KMS-11 (cell line): ENCODE results near the gene GTF2H1.

ENCODE experiments used
- H2AFZ ChIP-seq: fragments of 200-600 bp; sonication (generic); 2 replicates; pipeline ENCODE4 v1.6.1; 2016; ENCODE audit warnings: antibody characterized with exemption, mixed run types, low read depth
- H3K27ac ChIP-seq: fragments of 200-600 bp; sonication (generic); 2 replicates; pipeline ENCODE4 v1.6.1; 2016; ENCODE audit warnings: mild to moderate bottlenecking, mixed run types
- H3K27me3 ChIP-seq: fragments of 200-600 bp; sonication (generic); 2 replicates; pipeline ENCODE4 v1.6.1; 2017; ENCODE audit warnings: mild to moderate bottlenecking, low read depth, mixed run types, moderate library complexity; ENCODE audit not compliant: insufficient read depth
- H3K36me3 ChIP-seq: fragments of 200-600 bp; sonication (generic); 2 replicates; pipeline ENCODE4 v1.6.1; 2017; ENCODE audit warnings: mild to moderate bottlenecking, mixed run types; ENCODE audit not compliant: insufficient read depth
- H3K4me1 ChIP-seq: fragments of 200-600 bp; sonication (generic); 2 replicates; pipeline ENCODE4 v1.6.1; 2016; ENCODE audit warnings: mild to moderate bottlenecking, low read depth, mixed run types; ENCODE audit not compliant: poor library complexity, severe bottlenecking
- H3K4me2 ChIP-seq: fragments of 200-600 bp; sonication (generic); 2 replicates; pipeline ENCODE4 v1.7.0; 2016; ENCODE audit warnings: mild to moderate bottlenecking, mixed run types
- H3K4me3 ChIP-seq: fragments of 200-600 bp; sonication (generic); IDR thresholded peaks from 2 replicates; pipeline ENCODE4 v1.6.1; 2017; ENCODE audit warnings: low read depth, low read length, mixed read lengths; ENCODE audit not compliant: insufficient read depth
- H3K79me2 ChIP-seq: fragments of 200-600 bp; sonication (generic); 2 replicates; pipeline ENCODE4 v1.6.1; 2016; ENCODE audit warnings: low read depth, mixed run types; ENCODE audit not compliant: insufficient read depth
- H3K9ac ChIP-seq: fragments of 200-600 bp; sonication (generic); 2 replicates; pipeline ENCODE4 v1.6.1; 2016; ENCODE audit warnings: mild to moderate bottlenecking, mixed run types
- H4K20me1 ChIP-seq: fragments of 200-600 bp; sonication (generic); 2 replicates; pipeline ENCODE4 v1.6.1; 2016; ENCODE audit warnings: mild to moderate bottlenecking, mixed run types; ENCODE audit not compliant: insufficient read depth
- CTCF ChIP-seq: fragments of 200-600 bp; sonication (generic); conservative IDR thresholded peaks from 2 replicates; pipeline ENCODE4 v1.6.1; 2017; ENCODE audit warnings: low read depth, mild to moderate bottlenecking, antibody characterized with exemption, low read length, moderate library complexity, mixed read lengths

Gene GTF2H1

GRCh38 chr11:18313965-18314763, 8.2 kb upstream of the GTF2H1 start:
- peaks cover 14% of the 10 kb centered on the region; the same call in 1 of the 2 replicates for H3K79me2 ChIP-seq

GRCh38 chr11:18314784-18315523, 7.4 kb upstream of the GTF2H1 start:
- Histone ChIP-seq H3K4me1 (peaks cover 7% of the 10 kb centered on the region), H3K36me3 (no peaks in the 10 kb centered on the region), H3K4me2 (no peak overlapping the region), H3K4me3 (no peak overlapping the region), H3K27me3 (no peaks in the 10 kb centered on the region), H3K9ac (no peak overlapping the region), H2AFZ (no peak overlapping the region), H3K27ac (no peak overlapping the region), H4K20me1 (no peaks in the 10 kb centered on the region), H3K79me2 (peaks cover 21% of the 10 kb centered on the region; the same call in 1 of the 2 replicates)
- TF ChIP-seq CTCF: no peak

More at GRCh38 chr11:18313965-18314763, 8.2 kb upstream of the GTF2H1 start:
- no peaks in the 10 kb centered on the region for H3K36me3 ChIP-seq
- no peak for TF ChIP-seq CTCF
- H3K4me2 ChIP-seq: no peak overlapping the region
- H3K4me1 ChIP-seq: no peaks in the 10 kb centered on the region
- no peak overlapping the region for H3K9ac ChIP-seq
- no peak overlapping the region for H3K27ac ChIP-seq
- no peak overlapping the region for H2AFZ ChIP-seq
- no peaks in the 10 kb centered on the region for H3K27me3 ChIP-seq
- no peak overlapping the region for H3K4me3 ChIP-seq
- no peaks in the 10 kb centered on the region for H4K20me1 ChIP-seq

GRCh38 chr11:18315893-18316292, 6.5 kb upstream of the GTF2H1 start:
- Histone ChIP-seq H3K27ac (no peak overlapping the region), H4K20me1 (no peaks in the 10 kb centered on the region), H3K9ac (no peak overlapping the region), H3K27me3 (no peaks in the 10 kb centered on the region), H3K4me1 (peaks cover 16% of the 10 kb centered on the region), H3K79me2 (peaks cover 30% of the 10 kb centered on the region; the same call in 1 of the 2 replicates), H3K4me2 (no peak overlapping the region), H3K4me3 (no peak overlapping the region), H3K36me3 (no peaks in the 10 kb centered on the region), H2AFZ (no peak overlapping the region)
- TF ChIP-seq CTCF: no peak

- Histone ChIP-seq H3K4me1 (peaks cover 19% of the 10 kb centered on the region), H2AFZ (no peak overlapping the region), H3K4me3 (no peak overlapping the region), H3K36me3 (no peaks in the 10 kb centered on the region), H3K9ac (no peak overlapping the region), H4K20me1 (no peaks in the 10 kb centered on the region), H3K79me2 (peaks cover 35% of the 10 kb centered on the region), H3K27ac (no peak overlapping the region), H3K27me3 (no peaks in the 10 kb centered on the region), H3K4me2 (no peak overlapping the region)
- no peak for TF ChIP-seq CTCF
Observed at GRCh38 chr11:18317551-18317950, 4.8 kb upstream of the GTF2H1 start.
